ENCODE results near the gene CEP128.

DNA sequence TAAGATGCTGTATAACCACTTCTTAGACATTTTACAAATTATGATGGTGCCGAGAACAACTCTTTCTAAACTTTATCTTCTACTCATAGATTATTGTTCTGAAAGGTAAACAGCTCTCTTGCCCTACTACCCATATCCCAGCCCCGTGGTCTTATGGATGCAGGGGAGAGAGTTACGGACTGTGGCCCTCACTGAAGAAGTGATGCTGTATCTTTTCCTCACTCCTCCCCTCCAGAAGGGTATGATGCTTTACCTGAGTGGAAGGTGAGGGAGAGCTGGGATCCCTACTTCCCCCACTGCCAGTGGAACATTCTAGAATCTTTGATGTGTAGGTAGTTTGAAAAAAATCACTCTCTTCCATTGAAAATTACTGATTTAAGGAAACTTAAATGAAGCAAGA is 17.4 kb upstream of the CEP128 start:
- TF ChIP-seq, protein P1, sequence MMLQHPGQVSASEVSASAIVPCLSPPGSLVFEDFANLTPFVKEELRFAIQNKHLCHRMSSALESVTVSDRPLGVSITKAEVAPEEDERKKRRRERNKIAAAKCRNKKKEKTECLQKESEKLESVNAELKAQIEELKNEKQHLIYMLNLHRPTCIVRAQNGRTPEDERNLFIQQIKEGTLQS (CRISPR knock-in tag; conservative IDR thresholded peaks at IDR 0.05) = no peak
- TF ChIP-seq, protein P2, sequence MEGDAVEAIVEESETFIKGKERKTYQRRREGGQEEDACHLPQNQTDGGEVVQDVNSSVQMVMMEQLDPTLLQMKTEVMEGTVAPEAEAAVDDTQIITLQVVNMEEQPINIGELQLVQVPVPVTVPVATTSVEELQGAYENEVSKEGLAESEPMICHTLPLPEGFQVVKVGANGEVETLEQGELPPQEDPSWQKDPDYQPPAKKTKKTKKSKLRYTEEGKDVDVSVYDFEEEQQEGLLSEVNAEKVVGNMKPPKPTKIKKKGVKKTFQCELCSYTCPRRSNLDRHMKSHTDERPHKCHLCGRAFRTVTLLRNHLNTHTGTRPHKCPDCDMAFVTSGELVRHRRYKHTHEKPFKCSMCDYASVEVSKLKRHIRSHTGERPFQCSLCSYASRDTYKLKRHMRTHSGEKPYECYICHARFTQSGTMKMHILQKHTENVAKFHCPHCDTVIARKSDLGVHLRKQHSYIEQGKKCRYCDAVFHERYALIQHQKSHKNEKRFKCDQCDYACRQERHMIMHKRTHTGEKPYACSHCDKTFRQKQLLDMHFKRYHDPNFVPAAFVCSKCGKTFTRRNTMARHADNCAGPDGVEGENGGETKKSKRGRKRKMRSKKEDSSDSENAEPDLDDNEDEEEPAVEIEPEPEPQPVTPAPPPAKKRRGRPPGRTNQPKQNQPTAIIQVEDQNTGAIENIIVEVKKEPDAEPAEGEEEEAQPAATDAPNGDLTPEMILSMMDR (IDR thresholded peaks at IDR 0.05) = no peak

Measured in WTC11 (cell line).